HCT116 (cell line): ENCODE measurements around the gene CABP1. TPM values are rescaled to one million over a fixed set of nuclear protein-coding genes. Genes with fewer than 3 reads are reported as not detected.

Experiments
- ATAC-seq: fragments of 200-7000 bp; cut with Tn5 transposase; 2 replicates; pipeline ENCODE4 v1.9.1; 2020; ENCODE audit warnings: mild to moderate bottlenecking, moderate library complexity
- BruUV-seq: library from RNA; stranded (reverse); fragments of 400-500 nt; replicated peaks from 2 replicates; lab custom pipeline; 2021; lab: Mats Ljungman, UMichigan
- CTCF ChIA-PET: fragments of 300-600 bp; sonication (Branson Sonifier 250); formaldehyde crosslinking; loops from one replicate; lab custom pipeline; 2021; ENCODE audit warnings: antibody characterized with exemption; lab: Charles Lee
- POLR2A ChIA-PET: fragments of 300-600, 350-600 bp; sonication (Branson Sonifier 250); formaldehyde crosslinking; loops from one replicate; lab custom pipeline; 2021; ENCODE audit warnings: antibody characterized with exemption; lab: Charles Lee
- RAD21 ChIA-PET, 2 experiments: fragments of 300-600 bp; sonication (Branson Sonifier 250); formaldehyde crosslinking; loops; one replicate each; lab custom pipeline; 2023; ENCODE audit warnings: low total read pairs in 2 of 2; ENCODE audit not compliant: uncharacterized antibody in 2 of 2, unreplicated experiment in 2 of 2, low non-redundant PET in 1 of 2; lab: Charles Lee
- DNase-seq: peaks from one replicate; pipeline ENCODE4 v3.0.0-alpha.2; 2010; ENCODE audit warnings: low read depth, low spot score
- H2AFZ ChIP-seq: fragments of 200-600 bp; shearing (Covaris generic), sonication (generic); 2 replicates; pipeline ENCODE4 v1.6.1; 2017; ENCODE audit warnings: low read depth, mixed run types, mixed read lengths, antibody characterized with exemption, low read length; ENCODE audit not compliant: poor library complexity, severe bottlenecking
- H3K27ac ChIP-seq: 2 replicates; pipeline ENCODE4 v1.5.1; 2012; ENCODE audit warnings: low read depth, low read length
- H3K27me3 ChIP-seq: fragments of 200-600 bp; sonication (generic); 2 replicates; pipeline ENCODE4 v1.6.1; 2016; ENCODE audit warnings: mixed run types, low read length, mixed read lengths; ENCODE audit not compliant: insufficient read depth
- H3K36me3 ChIP-seq, 2 experiments: fragments of 200-500 bp in 1 of 2; fragments of 200-600 bp in 1 of 2; sonication (Bioruptor generic) in 1 of 2; sonication (generic) in 1 of 2; 2 replicates each; pipeline versions ENCODE4 v1.5.1 to v1.6.1; 2014 to 2016; ENCODE audit warnings: low read length in 2 of 2, inconsistent platforms in 1 of 2, mixed read lengths in 1 of 2, mixed run types in 1 of 2; ENCODE audit not compliant: insufficient read depth in 2 of 2, control insufficient read depth in 1 of 2
- H3K4me1 ChIP-seq, 2 experiments: fragments of 200-600 bp in 1 of 2; sonication (generic) in 1 of 2; 2 replicates each; pipeline versions ENCODE4 v1.5.1 to v1.6.1; 2012 to 2017; ENCODE audit warnings: low read length in 2 of 2, inconsistent platforms in 1 of 2, mild to moderate bottlenecking in 1 of 2, mixed read lengths in 1 of 2, mixed run types in 1 of 2, moderate library complexity in 1 of 2; ENCODE audit not compliant: insufficient read depth in 2 of 2, control insufficient read depth in 1 of 2
- H3K4me2 ChIP-seq: fragments of 200-600 bp; sonication (generic); 2 replicates; pipeline ENCODE4 v1.6.1; 2017; ENCODE audit warnings: mixed run types, low read length, mixed read lengths
- H3K4me3 ChIP-seq, 2 experiments: fragments of 200-600 bp in 1 of 2; sonication (generic) in 1 of 2; replicated peaks in 1 of 2; 2 replicates each; pipeline ENCODE4 v1.5.1; 2011 to 2016; ENCODE audit warnings: low read length in 2 of 2, control low read depth in 1 of 2, low read depth in 1 of 2, mild to moderate bottlenecking in 1 of 2, mixed read lengths in 1 of 2, mixed run types in 1 of 2
- H3K79me2 ChIP-seq: fragments of 200-600 bp; sonication (generic); 2 replicates; pipeline ENCODE4 v1.6.1; 2017; ENCODE audit warnings: mild to moderate bottlenecking, mixed run types, low read length, moderate library complexity, mixed read lengths; ENCODE audit not compliant: insufficient read depth
- H3K9ac ChIP-seq: fragments of 200-600 bp; sonication (generic); 2 replicates; pipeline ENCODE4 v1.6.1; 2016; ENCODE audit warnings: low read length, mixed read lengths
- H3K9me2 ChIP-seq: fragments of 200-600 bp; sonication (generic), shearing (Covaris generic); 2 replicates; pipeline ENCODE4 v1.6.1; 2017; ENCODE audit warnings: mixed run types, mild to moderate bottlenecking, moderate library complexity; ENCODE audit not compliant: insufficient read depth
- H3K9me3 ChIP-seq, 2 experiments: fragments of 200-500 bp in 1 of 2; fragments of 200-600 bp in 1 of 2; sonication (Bioruptor generic) in 1 of 2; sonication (generic) in 1 of 2; 2 replicates each; pipeline ENCODE4 v1.6.1; 2014 to 2017; ENCODE audit warnings: low read length in 2 of 2, mixed read lengths in 2 of 2, inconsistent platforms in 1 of 2, low read depth in 1 of 2, mild to moderate bottlenecking in 1 of 2, mixed run types in 1 of 2, moderate library complexity in 1 of 2; ENCODE audit not compliant: control insufficient read depth in 1 of 2, insufficient read depth in 1 of 2
- H4K20me1 ChIP-seq: fragments of 200-600 bp; sonication (generic), shearing (Covaris generic); 2 replicates; pipeline ENCODE4 v1.6.1; 2017; ENCODE audit warnings: mixed run types, mild to moderate bottlenecking, moderate library complexity; ENCODE audit not compliant: insufficient read depth
- ATF3 ChIP-seq: IDR thresholded peaks from 2 replicates; pipeline ENCODE4 v1.6.1; 2012
- CEBPB ChIP-seq: IDR thresholded peaks from 2 replicates; pipeline ENCODE4 v1.6.1; 2012; ENCODE audit warnings: low read depth
- CTCF ChIP-seq, 3 experiments: fragments of 200-600 bp in 1 of 3; sonication (generic) in 1 of 3; IDR thresholded peaks in 2 of 3; conservative IDR thresholded peaks in 1 of 3; 2 replicates each; pipeline ENCODE4 v1.5.1; 2012 to 2017; ENCODE audit warnings: low read depth in 2 of 3, low read length in 2 of 3, antibody characterized with exemption in 1 of 3, borderline replicate concordance in 1 of 3, control low read depth in 1 of 3, mild to moderate bottlenecking in 1 of 3, mixed read lengths in 1 of 3, mixed run types in 1 of 3, moderate library complexity in 1 of 3; ENCODE audit not compliant: insufficient read depth in 1 of 3
- ELF1 ChIP-seq: IDR thresholded peaks from 2 replicates; pipeline ENCODE4 v1.6.1; 2012; ENCODE audit warnings: low read depth, borderline replicate concordance
- EZH2phosphoT487 ChIP-seq: fragments of 200-600 bp; IDR thresholded peaks from 2 replicates; pipeline ENCODE4 v1.6.1; 2018; ENCODE audit warnings: antibody characterized with exemption, borderline replicate concordance
- FOSL1 ChIP-seq: IDR thresholded peaks from 2 replicates; pipeline ENCODE4 v1.6.1; 2012; ENCODE audit warnings: low read depth
- JUND ChIP-seq: IDR thresholded peaks from 2 replicates; pipeline ENCODE4 v1.6.1; 2012
- POLR2A ChIP-seq: IDR thresholded peaks from 2 replicates; pipeline ENCODE4 v1.7.0; 2011; ENCODE audit warnings: borderline replicate concordance; ENCODE audit not compliant: insufficient read depth, insufficient read length; ENCODE audit errors: extremely low read depth
- SRF ChIP-seq: IDR thresholded peaks from 2 replicates; pipeline ENCODE4 v1.6.1; 2012; ENCODE audit warnings: low read depth
- TCF7L2 ChIP-seq: IDR thresholded peaks from 2 replicates; pipeline ENCODE4 v1.7.0; 2011; ENCODE audit warnings: borderline replicate concordance, inconsistent platforms; ENCODE audit not compliant: insufficient read depth, insufficient read length; ENCODE audit errors: extremely low read depth
- YY1 ChIP-seq: IDR thresholded peaks from 2 replicates; pipeline ENCODE4 v1.6.1; 2011; ENCODE audit warnings: low read length, low read depth, moderate library complexity, mild to moderate bottlenecking; ENCODE audit not compliant: insufficient replicate concordance; ENCODE audit errors: extremely low read depth
- ZFX ChIP-seq: fragments of 450-650 bp; IDR thresholded peaks from 2 replicates; pipeline ENCODE4 v1.6.1; 2017
- ZNF274 ChIP-seq: fragments of 200-500 bp; sonication (Bioruptor generic); IDR thresholded peaks from 2 replicates; pipeline ENCODE4 v1.6.1; 2014; ENCODE audit warnings: mild to moderate bottlenecking, low read depth, low read length, inconsistent platforms
- intact Hi-C: fragments of 100-400 bp; cut with micrococcal nuclease; formaldehyde crosslinking; loops from 2 replicates; pipeline ENCODE4 v1.10.0; 2022
- total RNA-seq: library from RNA; stranded (reverse); gene quantifications from one replicate; pipeline ENCODE4 v1.2.1, GENCODE V29; 2021; ENCODE audit not compliant: unreplicated experiment

The CABP1 gene
- total RNA-seq, 1 experiment from 2014 or later, result 0.84 TPM

GRCh38 chr12:120700886-120701285, 60.5 kb downstream of the CABP1 start:
- no peak overlapping the region for H3K4me2 ChIP-seq

More at GRCh38 chr12:120700886-120701285, 60.5 kb downstream of the CABP1 start:
- Histone ChIP-seq H2AFZ (no peak overlapping the region), H3K9me3 (no peaks in the 10 kb centered on the region), H4K20me1 (no peaks in the 10 kb centered on the region), H3K27ac (no peak overlapping the region), H3K36me3 (peaks cover 35 to 62% of the 10 kb centered on the region in 2 experiments), H3K9me2 (no peaks in the 10 kb centered on the region), H3K27me3 (no peaks in the 10 kb centered on the region), H3K9ac (no peak overlapping the region), H3K79me2 (peaks cover 3% of the 10 kb centered on the region; the same call in 1 of the 2 replicates)
- no peak for DNase-seq
- ChIA-PET CTCF (no interaction called here), POLR2A (no interaction called here)
- BruUV-seq, result no TSS peak
- TF ChIP-seq JUND, result no peak
- TF ChIP-seq FOSL1, result no peak
- TF ChIP-seq CEBPB, result no peak
- TF ChIP-seq YY1, result no peak
- TF ChIP-seq TCF7L2, result no peak
- TF ChIP-seq ELF1, result no peak
- no peak for TF ChIP-seq CTCF (IDR thresholded peaks at IDR 0.05 in 2 of 3, conservative IDR thresholded peaks at IDR 0.05 in 1 of 3; ENCODE audit: borderline replicate concordance in 1 of 3, insufficient read depth in 1 of 3, low read depth in 2 of 3, low read length in 2 of 3)
- TF ChIP-seq ZFX, result no peak
- no peak for TF ChIP-seq POLR2A
- TF ChIP-seq ZNF274, result no peak
- no peak for TF ChIP-seq ATF3
- TF ChIP-seq SRF, result no peak
- TF ChIP-seq EZH2phosphoT487, result no peak
- TF ChIP-seq, all 23 proteins: peak for 0
- no peaks in the 10 kb centered on the region for H3K4me1 ChIP-seq
- no peak for ATAC-seq
- RAD21 ChIA-PET, result no interaction called here
- no peak overlapping the region for H3K4me3 ChIP-seq
- intact Hi-C loops, result no loop called here
